Measurements from ENCODE around the gene PRDM5.

DNA sequence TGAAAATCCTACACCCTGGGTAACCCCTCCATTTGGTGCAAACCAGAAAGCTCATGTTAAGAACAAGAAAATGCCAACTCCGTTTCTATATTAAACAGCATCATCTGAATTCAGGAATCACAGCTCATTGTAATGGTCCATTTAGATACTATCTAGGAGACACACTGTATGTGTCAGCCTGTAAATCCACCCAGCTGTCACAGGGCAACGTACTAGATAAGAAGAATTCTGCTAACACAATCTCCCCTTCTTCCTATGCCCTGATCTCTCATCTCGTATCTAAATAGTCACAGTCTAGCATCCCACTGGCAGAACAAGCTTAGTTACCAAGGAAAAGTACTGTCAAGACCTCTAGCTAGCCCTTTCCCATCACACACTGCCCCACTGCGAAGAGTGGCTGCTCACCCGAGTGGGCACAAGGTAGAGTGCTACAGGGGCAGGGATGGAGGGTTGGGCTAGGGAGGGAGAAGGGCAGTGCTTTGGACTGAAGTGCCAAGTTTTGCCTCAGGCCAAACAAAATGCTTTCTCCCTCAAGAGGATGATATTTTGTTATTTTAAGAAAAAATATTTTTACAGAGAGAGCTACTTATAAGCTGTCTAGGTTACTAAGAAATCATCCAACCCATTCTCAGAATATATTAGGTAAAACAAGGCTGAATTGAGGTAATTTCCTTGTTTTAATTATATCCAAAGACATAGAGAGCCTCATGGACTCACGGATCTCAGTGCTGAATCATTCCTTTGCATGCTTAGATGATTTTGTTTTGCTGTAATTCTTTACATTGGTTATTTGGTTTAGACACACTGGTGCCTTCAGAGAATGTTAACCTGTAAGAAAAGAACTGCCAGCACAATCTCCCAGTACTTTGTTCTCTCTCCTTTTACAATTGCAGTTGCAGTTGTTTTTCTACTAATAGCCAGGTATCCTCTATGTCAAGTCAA lies 196.6 kb downstream of the PRDM5 start:
- TF ChIP-seq TOE1 (CRISPR knock-in tag; IDR thresholded peaks at IDR 0.05) (no peak), GABPA (IDR thresholded peaks at IDR 0.05; ENCODE audit: low read depth, low read length) (no peak), GABPA (CRISPR knock-in tag; IDR thresholded peaks at IDR 0.05; ENCODE audit: low read depth) (no peak), ZNF598 (CRISPR knock-in tag; IDR thresholded peaks at IDR 0.05; ENCODE audit: borderline replicate concordance) (no peak), SMC3 (IDR thresholded peaks at IDR 0.05; ENCODE audit: low read length) (no peak), JUND (CRISPR knock-in tag; IDR thresholded peaks at IDR 0.05) (no peak), SIN3A (IDR thresholded peaks at IDR 0.05; ENCODE audit: borderline replicate concordance, low read depth, low read length) (no peak), SOX13 (IDR thresholded peaks at IDR 0.05) (no peak), SOX13 (CRISPR knock-in tag; conservative IDR thresholded peaks at IDR 0.05 in 1 of 2, IDR thresholded peaks at IDR 0.05 in 1 of 2) (no peak), ZBTB42 (CRISPR knock-in tag; IDR thresholded peaks at IDR 0.05) (no peak), ZKSCAN1 (IDR thresholded peaks at IDR 0.05; ENCODE audit: low read length) (no peak)
- TF ChIP-seq, protein P1, sequence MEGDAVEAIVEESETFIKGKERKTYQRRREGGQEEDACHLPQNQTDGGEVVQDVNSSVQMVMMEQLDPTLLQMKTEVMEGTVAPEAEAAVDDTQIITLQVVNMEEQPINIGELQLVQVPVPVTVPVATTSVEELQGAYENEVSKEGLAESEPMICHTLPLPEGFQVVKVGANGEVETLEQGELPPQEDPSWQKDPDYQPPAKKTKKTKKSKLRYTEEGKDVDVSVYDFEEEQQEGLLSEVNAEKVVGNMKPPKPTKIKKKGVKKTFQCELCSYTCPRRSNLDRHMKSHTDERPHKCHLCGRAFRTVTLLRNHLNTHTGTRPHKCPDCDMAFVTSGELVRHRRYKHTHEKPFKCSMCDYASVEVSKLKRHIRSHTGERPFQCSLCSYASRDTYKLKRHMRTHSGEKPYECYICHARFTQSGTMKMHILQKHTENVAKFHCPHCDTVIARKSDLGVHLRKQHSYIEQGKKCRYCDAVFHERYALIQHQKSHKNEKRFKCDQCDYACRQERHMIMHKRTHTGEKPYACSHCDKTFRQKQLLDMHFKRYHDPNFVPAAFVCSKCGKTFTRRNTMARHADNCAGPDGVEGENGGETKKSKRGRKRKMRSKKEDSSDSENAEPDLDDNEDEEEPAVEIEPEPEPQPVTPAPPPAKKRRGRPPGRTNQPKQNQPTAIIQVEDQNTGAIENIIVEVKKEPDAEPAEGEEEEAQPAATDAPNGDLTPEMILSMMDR (CRISPR knock-in tag; IDR thresholded peaks at IDR 0.05): no peak
- TF ChIP-seq, protein P2, sequence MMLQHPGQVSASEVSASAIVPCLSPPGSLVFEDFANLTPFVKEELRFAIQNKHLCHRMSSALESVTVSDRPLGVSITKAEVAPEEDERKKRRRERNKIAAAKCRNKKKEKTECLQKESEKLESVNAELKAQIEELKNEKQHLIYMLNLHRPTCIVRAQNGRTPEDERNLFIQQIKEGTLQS (CRISPR knock-in tag; IDR thresholded peaks at IDR 0.05): no peak
- TF ChIP-seq, protein P3, sequence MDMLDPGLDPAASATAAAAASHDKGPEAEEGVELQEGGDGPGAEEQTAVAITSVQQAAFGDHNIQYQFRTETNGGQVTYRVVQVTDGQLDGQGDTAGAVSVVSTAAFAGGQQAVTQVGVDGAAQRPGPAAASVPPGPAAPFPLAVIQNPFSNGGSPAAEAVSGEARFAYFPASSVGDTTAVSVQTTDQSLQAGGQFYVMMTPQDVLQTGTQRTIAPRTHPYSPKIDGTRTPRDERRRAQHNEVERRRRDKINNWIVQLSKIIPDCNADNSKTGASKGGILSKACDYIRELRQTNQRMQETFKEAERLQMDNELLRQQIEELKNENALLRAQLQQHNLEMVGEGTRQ (IDR thresholded peaks at IDR 0.05; ENCODE audit: low read depth, low read length): no peak
- TF ChIP-seq, protein P3 (CRISPR knock-in tag; IDR thresholded peaks at IDR 0.05; ENCODE audit: borderline replicate concordance): no peak
